PC-3 (cell line): ENCODE results near the gene NKX1-1. TPM values are rescaled to one million over a fixed set of nuclear protein-coding genes. Genes with fewer than 3 reads are reported as not detected.
"Not testable (repeated sequence)": the region's sequence is repeated elsewhere in the genome, so short reads cannot be mapped to it uniquely, and the experiment has no call there.

Experiments
- ATAC-seq: fragments of 200-7000 bp; cut with Tn5 transposase; 2 replicates; pipeline ENCODE4 v1.9.1; 2020; ENCODE audit warnings: mild to moderate bottlenecking, moderate library complexity
- BruUV-seq: library from RNA; stranded (reverse); fragments of 400-500 nt; replicated peaks from 2 replicates; lab custom pipeline; 2021; lab: Mats Ljungman, UMichigan
- CTCF ChIA-PET: fragments of 300-600 bp; sonication (Branson Sonifier 250); formaldehyde crosslinking; loops from one replicate; lab custom pipeline; 2022; ENCODE audit warnings: antibody characterized with exemption; lab: Charles Lee
- POLR2A ChIA-PET: fragments of 300-600 bp; sonication (Branson Sonifier 250); formaldehyde crosslinking; loops from one replicate; lab custom pipeline; 2022; ENCODE audit warnings: antibody characterized with exemption; ENCODE audit not compliant: unreplicated experiment; lab: Charles Lee
- DNase-seq: peaks from one replicate; pipeline ENCODE4 v3.0.0-alpha.2; 2015
- H2AFZ ChIP-seq: fragments of 300-600 bp; sonication (generic); 2 replicates; pipeline ENCODE4 v1.6.0; 2016; ENCODE audit warnings: antibody characterized with exemption, low read length
- H3F3A ChIP-seq: fragments of 300-600 bp; sonication (generic); one replicate; pipeline ENCODE4 v1.6.0; 2017; ENCODE audit warnings: antibody characterized with exemption, low read length, control low read depth, mild to moderate bottlenecking; ENCODE audit not compliant: unreplicated experiment
- H3K27ac ChIP-seq: fragments of 300-600 bp; sonication (generic); 2 replicates; pipeline ENCODE4 v1.5.1; 2016; ENCODE audit warnings: mild to moderate bottlenecking, low read length
- H3K27me3 ChIP-seq: fragments of 300-600 bp; sonication (generic); 2 replicates; pipeline ENCODE4 v1.6.1; 2016; ENCODE audit warnings: low read length, mixed read lengths
- H3K36me3 ChIP-seq: fragments of 300-600 bp; sonication (generic); 2 replicates; pipeline ENCODE4 v1.6.1; 2016; ENCODE audit warnings: low read depth, mixed run types, low read length, mixed read lengths
- H3K4me1 ChIP-seq: fragments of 300-600 bp; sonication (generic); 2 replicates; pipeline ENCODE4 v1.5.1; 2016; ENCODE audit warnings: low read length; ENCODE audit not compliant: insufficient read depth
- H3K4me2 ChIP-seq: fragments of 300-600 bp; sonication (generic); 2 replicates; pipeline ENCODE4 v1.6.0; 2016; ENCODE audit warnings: low read length
- H3K4me3 ChIP-seq: fragments of 300-600 bp; sonication (generic); 2 replicates; pipeline ENCODE4 v1.5.1; 2016; ENCODE audit warnings: mild to moderate bottlenecking, low read length, mixed read lengths
- H3K79me2 ChIP-seq: fragments of 300-600 bp; sonication (generic); 2 replicates; pipeline ENCODE4 v1.6.1; 2017; ENCODE audit warnings: low read length, mixed read lengths
- H3K9ac ChIP-seq: fragments of 300-600 bp; sonication (generic); 2 replicates; pipeline ENCODE4 v1.6.0; 2016; ENCODE audit warnings: mild to moderate bottlenecking, low read length
- H3K9me2 ChIP-seq: fragments of 300-600 bp; sonication (generic); replicated peaks from 2 replicates; pipeline ENCODE4 v1.6.1; 2016; ENCODE audit warnings: mixed run types, low read length, mixed read lengths
- H3K9me3 ChIP-seq: fragments of 300-600 bp; sonication (generic); 2 replicates; pipeline ENCODE4 v1.6.1; 2016; ENCODE audit warnings: low read length, mixed read lengths
- H4K20me1 ChIP-seq: fragments of 300-600 bp; sonication (generic); 2 replicates; pipeline ENCODE4 v1.6.1; 2016; ENCODE audit warnings: low read length, mixed read lengths
- CTCF ChIP-seq: fragments of 300-600 bp; sonication (generic); conservative IDR thresholded peaks from 2 replicates; pipeline ENCODE4 v1.5.1; 2017; ENCODE audit warnings: antibody characterized with exemption, low read depth, mild to moderate bottlenecking, low read length
- EZH2 ChIP-seq: fragments of 300-600 bp; sonication (generic); IDR thresholded peaks from one replicate; pipeline ENCODE4 v1.6.1; 2017; ENCODE audit warnings: antibody characterized with exemption, mild to moderate bottlenecking, low read length; ENCODE audit not compliant: unreplicated experiment
- EZH2phosphoT487 ChIP-seq: fragments of 300-600 bp; sonication (generic); IDR thresholded peaks from 2 replicates; pipeline ENCODE4 v1.6.1; 2018; ENCODE audit warnings: mild to moderate bottlenecking, antibody characterized with exemption, low read length, borderline replicate concordance
- intact Hi-C: fragments of 100-400 bp; cut with micrococcal nuclease; formaldehyde crosslinking; loops from 2 replicates; pipeline ENCODE4 v1.9.0; 2023
- total RNA-seq: library from RNA; depleted of rRNA; stranded (reverse); fragments of >200 nt; gene quantifications from 2 replicates; pipeline ENCODE4 v1.2.3, GENCODE V29; 2014

The NKX1-1 gene
- total RNA-seq, 1 experiment from 2014 or later, result not detected

- H4K20me1 ChIP-seq, result no peaks in the 10 kb centered on the region
- no peaks in the 10 kb centered on the region for H3K9me2 ChIP-seq
- DNase-seq (no peak), ATAC-seq (no peak)
- ChIA-PET CTCF (no interaction called here), POLR2A (no interaction called here)
- no peaks in the 10 kb centered on the region; the same call in 1 of the 2 replicates for H3K36me3 ChIP-seq
- H3K27me3 ChIP-seq, result no peaks in the 10 kb centered on the region
- no peak overlapping the region for H3K27ac ChIP-seq
- no peak overlapping the region for H2AFZ ChIP-seq
- no peaks in the 10 kb centered on the region for H3K79me2 ChIP-seq
- no peaks in the 10 kb centered on the region for H3K9me3 ChIP-seq
- no TSS peak for BruUV-seq
- intact Hi-C loops, result no loop called here
- no peak overlapping the region for H3K4me2 ChIP-seq
- H3K4me3 ChIP-seq, result no peak overlapping the region
- TF ChIP-seq EZH2phosphoT487 (no peak), CTCF (no peak), EZH2 (no peak)
- no peaks in the 10 kb centered on the region for H3F3A ChIP-seq
- H3K4me1 ChIP-seq, result no peaks in the 10 kb centered on the region
- H3K9ac ChIP-seq, result no peak overlapping the region
Observed at GRCh38 chr4:1395941-1396805, 10.1 kb downstream of the NKX1-1 start.

- H3K79me2 ChIP-seq, H4K20me1 ChIP-seq, H3K36me3 ChIP-seq, BruUV-seq, DNase-seq, H3K4me2 ChIP-seq, H3K27ac ChIP-seq, H2AFZ ChIP-seq, H3K4me1 ChIP-seq, H3K9me2 ChIP-seq, intact Hi-C loops, H3K27me3 ChIP-seq, H3K4me3 ChIP-seq, CTCF ChIA-PET, ATAC-seq, POLR2A ChIA-PET, H3F3A ChIP-seq, H3K9ac ChIP-seq, H3K9me3 ChIP-seq: not testable (repeated sequence)
Observed at GRCh38 chr4:1395389-1395820, 10.8 kb downstream of the NKX1-1 start.

DNA sequence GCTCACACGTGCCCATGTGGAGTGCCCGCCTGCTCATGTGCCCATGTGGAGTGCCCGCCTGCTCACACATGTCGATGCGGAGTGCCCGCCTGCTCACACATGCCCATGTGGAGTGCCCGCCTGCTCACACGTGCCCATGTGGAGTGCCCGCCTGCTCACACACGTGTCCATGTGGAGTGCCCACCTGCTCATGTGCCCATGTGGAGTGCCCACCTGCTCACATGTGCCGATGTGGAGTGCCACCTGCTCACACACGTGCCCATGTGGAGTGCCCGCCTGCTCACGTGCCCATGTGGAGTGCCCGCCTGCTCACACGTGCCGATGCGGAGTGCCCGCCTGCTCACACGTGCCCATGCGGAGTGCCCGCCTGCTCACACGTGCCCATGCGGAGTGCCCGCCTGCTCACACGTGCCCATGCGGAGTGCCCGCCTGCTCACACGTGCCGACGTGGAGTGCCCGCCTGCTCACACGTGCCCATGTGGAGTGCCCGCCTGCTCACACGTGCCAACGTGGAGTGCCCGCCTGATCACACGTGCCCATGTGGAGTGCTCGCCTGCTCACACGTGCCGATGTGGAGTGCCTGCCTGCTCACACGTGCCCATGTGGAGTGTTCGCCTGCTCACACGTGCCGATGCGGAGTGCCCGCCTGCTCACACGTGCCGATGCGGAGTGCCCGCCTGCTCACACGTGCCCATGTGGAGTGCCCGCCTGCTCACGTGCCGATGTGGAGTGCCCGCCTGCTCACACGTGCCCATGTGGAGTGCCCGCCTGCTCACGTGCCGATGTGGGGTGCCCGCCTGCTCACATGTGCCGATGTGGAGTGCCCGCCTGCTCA is 11.5 kb downstream of the NKX1-1 start:
- BruUV-seq, H3K4me2 ChIP-seq, H3K9me2 ChIP-seq, H3K4me1 ChIP-seq, H3K27ac ChIP-seq, H3K79me2 ChIP-seq, H4K20me1 ChIP-seq, H2AFZ ChIP-seq, H3K36me3 ChIP-seq, H3K4me3 ChIP-seq, intact Hi-C loops, CTCF ChIA-PET, H3K27me3 ChIP-seq, ATAC-seq, POLR2A ChIA-PET, H3F3A ChIP-seq, H3K9ac ChIP-seq, H3K9me3 ChIP-seq, DNase-seq: not testable (repeated sequence)
